Tibial nerve (tissue), 4 donors: ENCODE results near the gene SCN5A. TPM values are rescaled to one million over a fixed set of nuclear protein-coding genes. Genes with fewer than 3 reads are reported as not detected.

Source experiments
- DNase-seq, 2 donors: peaks; one replicate each; pipeline ENCODE4 v3.0.0-alpha.2; 2019; ENCODE audit warnings: low spot score in 2 of 2
- H3K27ac ChIP-seq, 4 donors: fragments of 200-600 bp; sonication (generic) in 3 of 4; one replicate each; pipeline ENCODE4 v1.5.1; 2017 to 2019; ENCODE audit warnings: mild to moderate bottlenecking in 1 of 4
- H3K27me3 ChIP-seq, 2 donors: fragments of 200-600 bp; sonication (generic) in 1 of 2; one replicate each; pipeline versions ENCODE4 v1.5.1 to v1.6.0; 2017 to 2019
- H3K36me3 ChIP-seq, 3 donors: fragments of 200-600 bp; sonication (generic); one replicate each; pipeline ENCODE4 v1.5.1; 2018 to 2019
- H3K4me1 ChIP-seq, 4 donors: fragments of 200-600 bp; sonication (generic) in 3 of 4; one replicate each; pipeline ENCODE4 v1.5.1; 2017 to 2019
- H3K4me3 ChIP-seq, 4 donors: fragments of 200-600 bp; sonication (generic) in 3 of 4; one replicate each; pipeline ENCODE4 v1.5.1; 2017 to 2019; ENCODE audit warnings: mild to moderate bottlenecking in 1 of 4, moderate library complexity in 1 of 4
- H3K9me3 ChIP-seq, 4 donors: fragments of 200-600 bp; sonication (generic) in 3 of 4; one replicate each; pipeline ENCODE4 v1.5.1; 2017 to 2019
- CTCF ChIP-seq, 5 experiments: fragments of 200-600 bp in 3 of 5; fragments of 450-650 bp in 2 of 5; sonication (generic) in 3 of 5; IDR thresholded peaks; one replicate each; pipeline ENCODE4 v1.5.1; 2016 to 2019; ENCODE audit warnings: antibody characterized with exemption in 5 of 5, mild to moderate bottlenecking in 3 of 5, moderate library complexity in 2 of 5
- EP300 ChIP-seq, 2 donors: sonication (generic); formaldehyde crosslinking; IDR thresholded peaks; one replicate each; pipeline ENCODE4 v1.6.1; 2017; ENCODE audit warnings: antibody characterized with exemption in 2 of 2, mild to moderate bottlenecking in 1 of 2
- POLR2A ChIP-seq, 2 donors: fragments of 450-650 bp; IDR thresholded peaks; one replicate each; pipeline ENCODE4 v1.6.1; 2017; ENCODE audit warnings: antibody characterized with exemption in 2 of 2, mild to moderate bottlenecking in 2 of 2, moderate library complexity in 2 of 2
- WGBS, 2 donors: methylation state at CpG; one replicate each; pipeline ENCODE4 v1.1.5; 2018; 5-methylcytosine and 5-hydroxymethylcytosine counted together
- total RNA-seq, 4 donors: library from RNA; depleted of rRNA; stranded (reverse); fragments of >200 nt; gene quantifications; one replicate each; pipeline ENCODE4 v1.1.0, GENCODE V29; 2016

Gene SCN5A
- total RNA-seq, 4 donors from 2014 or later = 0.44 to 2.7 (median 1.8) TPM

GRCh38 chr3:38522002-38522401 lies 127.5 kb downstream of the SCN5A start:
- no peak for TF ChIP-seq POLR2A (IDR thresholded peaks at IDR 0.05)
- TF ChIP-seq CTCF (IDR thresholded peaks at IDR 0.05) = no peak
- TF ChIP-seq EP300 (IDR thresholded peaks at IDR 0.05) = no peak
- Histone ChIP-seq H3K27me3 (no peaks in the 10 kb centered on the region), H3K27ac (no peak overlapping the region), H3K36me3 (peaks cover 0 to 49% (median 0%) of the 10 kb centered on the region in 3 donors), H3K4me1 (peaks cover 0 to 5% (median 0%) of the 10 kb centered on the region in 4 donors), H3K9me3 (no peaks in the 10 kb centered on the region), H3K4me3 (no peak overlapping the region)
- WGBS, 2 donors = 87 to 95% methylated on average over 6 of the region's 6 CpGs
- DNase-seq = no peak

GRCh38 chr3:38521391-38521987 lies 128.0 kb downstream of the SCN5A start:
- peaks cover 0 to 47% (median 0%) of the 10 kb centered on the region in 3 donors for H3K36me3 ChIP-seq
- no peaks in the 10 kb centered on the region for H3K27me3 ChIP-seq
- TF ChIP-seq CTCF (IDR thresholded peaks at IDR 0.05) = peak; percentile 76 to 86 (median 81)
- no peak for TF ChIP-seq EP300 (IDR thresholded peaks at IDR 0.05)
- DNase-seq = peak; percentile 43 to 69
- peaks cover 0 to 5% (median 0%) of the 10 kb centered on the region in 4 donors for H3K4me1 ChIP-seq
- no peak overlapping the region for H3K4me3 ChIP-seq
- H3K9me3 ChIP-seq = no peaks in the 10 kb centered on the region
- WGBS, 2 donors = 2 to 6% methylated on average over 5 of the region's 5 CpGs
- H3K27ac ChIP-seq = no peak overlapping the region

GRCh38 chr3:38519651-38520050 lies 129.8 kb downstream of the SCN5A start:
- 60 to 61% methylated on average over 5 of the region's 5 CpGs for WGBS, 2 donors
- Histone ChIP-seq H3K4me3 (no peak overlapping the region), H3K9me3 (no peaks in the 10 kb centered on the region), H3K36me3 (peaks cover 0 to 44% (median 0%) of the 10 kb centered on the region in 3 donors), H3K27me3 (no peaks in the 10 kb centered on the region), H3K4me1 (peaks cover 0 to 5% (median 0%) of the 10 kb centered on the region in 4 donors), H3K27ac (no peak overlapping the region)
- TF ChIP-seq POLR2A (IDR thresholded peaks at IDR 0.05) (no peak), CTCF (IDR thresholded peaks at IDR 0.05) (no peak), EP300 (IDR thresholded peaks at IDR 0.05) (no peak)
- DNase-seq = no peak

- Histone ChIP-seq H3K4me3 (no peak overlapping the region), H3K27ac (no peak overlapping the region), H3K4me1 (peaks cover 0 to 5% (median 0%) of the 10 kb centered on the region in 4 donors), H3K27me3 (no peaks in the 10 kb centered on the region), H3K36me3 (peaks cover 0 to 44% (median 0%) of the 10 kb centered on the region in 3 donors), H3K9me3 (no peaks in the 10 kb centered on the region)
- 76 to 81% methylated on average over 1 of the region's 1 CpG for WGBS, 2 donors
- TF ChIP-seq POLR2A (IDR thresholded peaks at IDR 0.05) = no peak
- no peak for TF ChIP-seq CTCF (IDR thresholded peaks at IDR 0.05)
- TF ChIP-seq EP300 (IDR thresholded peaks at IDR 0.05) = no peak
- no peak for DNase-seq
Measured at GRCh38 chr3:38519000-38519399, 130.5 kb downstream of the SCN5A start.

- Histone ChIP-seq H3K27me3 (no peaks in the 10 kb centered on the region), H3K27ac (no peak overlapping the region), H3K4me3 (no peak overlapping the region), H3K4me1 (no peaks in the 10 kb centered on the region), H3K36me3 (peaks cover 0 to 51% (median 0%) of the 10 kb centered on the region in 3 donors), H3K9me3 (no peaks in the 10 kb centered on the region)
- TF ChIP-seq POLR2A (IDR thresholded peaks at IDR 0.05) (no peak), CTCF (IDR thresholded peaks at IDR 0.05) (no peak), EP300 (IDR thresholded peaks at IDR 0.05) (no peak)
- DNase-seq = no peak
- WGBS, 2 donors = 68 to 77% methylated on average over 1 of the region's 1 CpG
Measured at GRCh38 chr3:38516669-38517068, 132.8 kb downstream of the SCN5A start.
